GM12878 (cell line): ENCODE results near the gene TRPM8. TPM values are rescaled to one million over a fixed set of nuclear protein-coding genes. Genes with fewer than 3 reads are reported as not detected.
"Not testable (repeated sequence)": the region's sequence is repeated elsewhere in the genome, so short reads cannot be mapped to it uniquely, and the experiment has no call there.

Source experiments
- ATAC-seq: fragments of 200-7000 bp; cut with Tn5 transposase; 3 replicates; pipeline ENCODE4 v1.9.1; 2020; ENCODE audit warnings: mild to moderate bottlenecking, moderate library complexity
- BruUV-seq: library from RNA; stranded (reverse); fragments of 400-500 nt; replicated peaks from 2 replicates; lab custom pipeline; 2021; lab: Mats Ljungman, UMichigan
- CTCF ChIA-PET: fragments of 300-600 bp; sonication (Branson Sonifier 250); formaldehyde crosslinking; extraction: SDS; loops from one replicate; lab custom pipeline; 2021; ENCODE audit warnings: inconsistent platforms; lab: Yijun Ruan, JAX
- POLR2A ChIA-PET: fragments of 350-600 bp; formaldehyde crosslinking; extraction: SDS; loops from one replicate; lab custom pipeline; 2021; ENCODE audit warnings: inconsistent platforms; lab: Charles Lee
- RAD21 ChIA-PET: fragments of 300-600 bp; sonication (Branson Sonifier 250); formaldehyde crosslinking; loops from one replicate; lab custom pipeline; 2023; ENCODE audit warnings: antibody characterized with exemption; ENCODE audit not compliant: unreplicated experiment; lab: Charles Lee
- SMC1A ChIA-PET: fragments of 300-600 bp; sonication (Branson Sonifier 250); formaldehyde crosslinking; loops from one replicate; lab custom pipeline; 2023; ENCODE audit not compliant: unreplicated experiment, uncharacterized antibody; lab: Charles Lee
- DNase-seq: peaks from one replicate; pipeline ENCODE4 v3.0.0-alpha.2; 2011; ENCODE audit warnings: low read depth, low spot score
- FAIRE-seq: peaks from 3 replicates; lab custom pipeline; 2011; peaks lifted over from hg19 to GRCh38; lab: Jason Lieb, UNC
- H2AFZ ChIP-seq: 2 replicates; pipeline ENCODE4 v1.6.0; 2011; ENCODE audit warnings: low read depth, low read length, control low read depth; ENCODE audit not compliant: control insufficient read depth
- H3K27ac ChIP-seq: 2 replicates; pipeline ENCODE4 v1.5.1; 2011; ENCODE audit warnings: control low read depth; ENCODE audit not compliant: control insufficient read depth, insufficient read depth
- H3K27me3 ChIP-seq, 2 experiments: replicated peaks in 1 of 2; 2 replicates each; pipeline versions ENCODE4 v1.6.0 to v1.6.1; 2011; ENCODE audit warnings: low read length in 1 of 2; ENCODE audit not compliant: control insufficient read depth in 2 of 2, insufficient read depth in 2 of 2
- H3K36me3 ChIP-seq, 2 experiments: 2 replicates each; pipeline ENCODE4 v1.5.1; 2011; ENCODE audit warnings: low read length in 1 of 2; ENCODE audit not compliant: control insufficient read depth in 2 of 2, insufficient read depth in 2 of 2
- H3K4me1 ChIP-seq: 2 replicates; pipeline ENCODE4 v1.6.1; 2011; ENCODE audit warnings: mild to moderate bottlenecking, low read length, moderate library complexity, mixed read lengths; ENCODE audit not compliant: control insufficient read depth, insufficient read depth
- H3K4me2 ChIP-seq: 2 replicates; pipeline ENCODE4 v1.6.0; 2011; ENCODE audit warnings: control low read depth; ENCODE audit not compliant: control insufficient read depth, insufficient read depth
- H3K4me3 ChIP-seq: fragments of 200-600 bp; sonication (generic); 2 replicates; pipeline ENCODE4 v1.5.1; 2016
- H3K79me2 ChIP-seq: 2 replicates; pipeline ENCODE4 v1.6.0; 2011; ENCODE audit warnings: low read length; ENCODE audit not compliant: control insufficient read depth, insufficient read depth
- H3K9ac ChIP-seq: 2 replicates; pipeline ENCODE4 v1.8.0; 2011; ENCODE audit warnings: low read length, control low read depth, mixed read lengths; ENCODE audit not compliant: control insufficient read depth, insufficient read depth
- H3K9me3 ChIP-seq: replicated peaks from 3 replicates; pipeline ENCODE4 v1.5.1; 2011; ENCODE audit warnings: mild to moderate bottlenecking, low read length; ENCODE audit not compliant: control insufficient read depth, insufficient read depth
- H4K20me1 ChIP-seq: 2 replicates; pipeline ENCODE4 v1.6.0; 2011; ENCODE audit not compliant: control insufficient read depth, insufficient read depth
- CBFB ChIP-seq: IDR thresholded peaks from 2 replicates; pipeline ENCODE4 v1.6.1; 2016; ENCODE audit warnings: antibody characterized with exemption, low read depth
- CBX5 ChIP-seq: sonication (generic); IDR thresholded peaks from 2 replicates; pipeline ENCODE4 v1.6.1; 2016; ENCODE audit warnings: low read depth, moderate library complexity, mild to moderate bottlenecking, inconsistent platforms
- EP300 ChIP-seq, 2 experiments: fragments of 150-350 bp in 1 of 2; IDR thresholded peaks; 2 replicates each; pipeline ENCODE4 v1.6.1; 2011 to 2012; ENCODE audit warnings: low read depth in 2 of 2, low read length in 2 of 2, borderline replicate concordance in 1 of 2, improper control_type of control experiment in 1 of 2, inconsistent platforms in 1 of 2; ENCODE audit not compliant: control insufficient read depth in 1 of 2
- GABPA ChIP-seq: IDR thresholded peaks from 2 replicates; pipeline ENCODE4 v1.6.1; 2014; ENCODE audit warnings: antibody characterized with exemption, low read depth, mild to moderate bottlenecking, inconsistent platforms
- IKZF1 ChIP-seq: fragments of 450-650 bp; conservative IDR thresholded peaks from 2 replicates; pipeline ENCODE4 v1.6.1; 2017; ENCODE audit warnings: antibody characterized with exemption, mild to moderate bottlenecking
- KAT2A ChIP-seq: conservative IDR thresholded peaks from 2 replicates; pipeline ENCODE4 v1.6.1; 2011; ENCODE audit warnings: low read depth, low read length; ENCODE audit not compliant: control insufficient read depth
- KDM1A ChIP-seq: fragments of 200-600 bp; sonication (generic); IDR thresholded peaks from 2 replicates; pipeline ENCODE4 v1.6.1; 2016; ENCODE audit warnings: borderline replicate concordance
- MTA2 ChIP-seq: fragments of 450-650 bp; IDR thresholded peaks from 2 replicates; pipeline ENCODE4 v1.6.1; 2016; ENCODE audit warnings: low read depth, mild to moderate bottlenecking, moderate library complexity
- NR2C2 ChIP-seq: IDR thresholded peaks from 2 replicates; pipeline ENCODE4 v1.6.1; 2011; ENCODE audit warnings: borderline replicate concordance, low read depth; ENCODE audit not compliant: control insufficient read depth, insufficient read length
- RAD51 ChIP-seq: fragments of 450-650 bp; IDR thresholded peaks from 2 replicates; pipeline ENCODE4 v1.6.1; 2016; ENCODE audit warnings: moderate library complexity, mild to moderate bottlenecking, inconsistent platforms
- SMAD5 ChIP-seq: IDR thresholded peaks from 2 replicates; pipeline ENCODE4 v1.6.1; 2016; ENCODE audit warnings: antibody characterized with exemption, low read depth
- SP1 ChIP-seq: IDR thresholded peaks from one replicate; pipeline ENCODE4 v1.6.1; 2011; ENCODE audit warnings: low read depth, low read length
- SREBF1 ChIP-seq: IDR thresholded peaks from 2 replicates; pipeline ENCODE4 v1.6.1; 2012; ENCODE audit warnings: mild to moderate bottlenecking, low read length
- YBX1 ChIP-seq: fragments of 450-650 bp; IDR thresholded peaks from 2 replicates; pipeline ENCODE4 v1.6.1; 2016; ENCODE audit warnings: antibody characterized with exemption
- ZNF24 ChIP-seq: fragments of 450-650 bp; IDR thresholded peaks from 2 replicates; pipeline ENCODE4 v1.6.1; 2017; ENCODE audit warnings: antibody characterized with exemption, mild to moderate bottlenecking
- WGBS: methylation state at CpG from one replicate; pipeline ENCODE4 v1.1.6; 2016; ENCODE audit warnings: low lambda C conversion rate; ENCODE audit not compliant: insufficient replicate concordance, insufficient coverage; ENCODE audit errors: missing lambda C conversion rate; 5-methylcytosine and 5-hydroxymethylcytosine counted together
- in situ Hi-C: fragments of 300-500 bp; cut with MboI; formaldehyde crosslinking; loops from 9 replicates; pipeline ENCODE4 v1.14.3; 2018; ENCODE audit warnings: mixed read lengths
- intact Hi-C: fragments of 100-400 bp; cut with micrococcal nuclease; formaldehyde crosslinking; loops from one replicate; pipeline ENCODE4 v1.14.2; 2022; ENCODE audit not compliant: unreplicated experiment
- polyA plus RNA-seq, 11 experiments: library from polyadenylated mRNA; depleted of rRNA in 4 of 11; unstranded in 6 of 11; stranded (reverse) in 5 of 11; fragments of >200 nt; fragmentation: Nextera tagmentation in 4 of 11; fragmentation: Illumina TruSeq in 1 of 11; extraction: Ambion mirVana in 4 of 11; extraction: Trizol in 1 of 11; gene quantifications; 1 replicate in 1 of 11; 2 replicates in 10 of 11; pipeline versions ENCODE4 v1.2.1 to v1.2.3, GENCODE V29; 2011 to 2016; ENCODE audit warnings: inconsistent platforms in 2 of 11, missing spikeins in 2 of 11, low read depth in 1 of 11
- total RNA-seq, 4 experiments: library from RNA; depleted of rRNA in 3 of 4; stranded (reverse); fragments of >200 nt in 3 of 4; fragmentation: Illumina TruSeq in 1 of 4; extraction: Trizol in 1 of 4; gene quantifications; 2 replicates each; pipeline versions ENCODE4 v1.2.1 to v1.2.3, GENCODE V29; 2013 to 2021
- TF ChIP-seq, protein P1 (sequence below): fragments of 450-650 bp; IDR thresholded peaks from 2 replicates; pipeline ENCODE4 v1.6.1; 2016; ENCODE audit warnings: mild to moderate bottlenecking

The TRPM8 gene
- total and polyA plus RNA-seq, 10 of the 15 experiments (the other 5 are each of a cell fraction or from before 2014, with no cell fraction given), result 3.9 TPM; not detected in 9

DNA sequence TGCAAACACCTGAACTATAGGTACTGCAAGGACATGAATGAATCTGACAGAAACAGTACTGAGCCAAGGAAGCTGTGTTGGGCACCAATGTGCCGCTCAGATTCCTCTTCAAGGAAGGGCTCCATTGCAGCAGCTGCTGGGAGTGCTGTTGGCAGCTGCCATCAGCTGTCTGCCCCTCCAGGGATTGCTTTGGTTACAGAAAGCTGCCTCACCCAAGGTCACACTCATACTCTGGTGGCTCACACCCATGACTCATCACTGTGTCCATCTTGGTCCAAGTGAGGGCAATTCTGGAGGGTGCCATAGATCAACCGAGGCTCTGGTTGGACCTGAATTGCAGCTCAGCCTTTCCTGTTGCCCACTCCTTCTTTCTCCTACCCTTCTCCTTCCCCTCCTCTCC is 24.4 kb upstream of the TRPM8 start (continued):
- TF ChIP-seq ZNF24 (no peak), SMAD5 (no peak), GABPA (no peak), CBX5 (no peak), IKZF1 (no peak)

DNA sequence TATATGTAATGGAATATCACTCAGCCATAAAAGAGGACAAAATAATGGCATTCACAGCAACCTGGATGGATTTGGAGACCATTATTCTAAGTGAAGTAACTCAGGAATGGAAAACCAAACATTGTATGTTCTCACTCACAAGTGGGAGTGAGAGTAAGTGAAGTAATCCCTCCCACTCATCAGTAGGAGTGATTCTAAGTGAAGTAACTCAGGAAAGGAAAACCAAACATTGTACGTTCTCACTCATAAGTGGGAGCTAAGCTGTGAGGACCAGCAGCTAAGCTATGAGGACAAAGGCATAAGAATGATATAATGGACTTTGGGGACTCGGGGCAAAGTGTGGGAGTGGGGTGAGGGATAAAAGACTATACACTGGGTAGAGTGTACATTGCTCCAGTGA is 20.9 kb upstream of the TRPM8 start:
- H3K4me2 ChIP-seq, intact Hi-C loops, H3K27me3 ChIP-seq, RAD21 ChIA-PET, H3K9ac ChIP-seq, FAIRE-seq, SMC1A ChIA-PET, H3K9me3 ChIP-seq, H3K36me3 ChIP-seq, H3K4me1 ChIP-seq, H2AFZ ChIP-seq, POLR2A ChIA-PET, BruUV-seq, H4K20me1 ChIP-seq, H3K27ac ChIP-seq, H3K4me3 ChIP-seq, DNase-seq, in situ Hi-C loops, ATAC-seq, H3K79me2 ChIP-seq: not testable (repeated sequence)
- 0% methylated on average over 2 of the region's 2 CpGs for WGBS
- CTCF ChIA-PET, result interaction anchor here (1.0 kb wide), 1 partner anchor 19 kb away, joined by 3 read pairs; no protein-coding TSS in a partner anchor

DNA sequence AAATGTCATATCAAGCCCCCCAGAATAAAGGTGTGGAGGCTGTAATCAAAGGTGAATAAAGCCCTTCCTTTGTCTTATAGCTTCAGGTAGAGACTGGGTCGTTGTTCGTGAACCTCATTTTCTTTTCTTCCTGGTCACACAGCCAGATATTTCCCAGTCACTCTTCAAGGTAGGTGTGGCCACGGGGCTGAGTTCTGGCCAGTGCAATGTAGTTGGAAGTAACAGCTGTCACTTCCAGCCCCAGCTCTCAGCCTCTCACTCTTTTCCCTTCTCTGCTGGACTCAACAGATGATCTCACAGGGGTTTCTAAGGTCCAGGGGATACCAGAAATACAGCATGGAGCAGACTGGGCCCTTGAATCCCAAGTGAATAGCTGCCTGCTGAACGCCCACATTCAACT is 15.8 kb upstream of the TRPM8 start:
- FAIRE-seq (no peak), DNase-seq (no peak), ATAC-seq (no peak)
- BruUV-seq, result no TSS peak
- Histone ChIP-seq H3K9me3 (no peaks in the 10 kb centered on the region), H4K20me1 (no peaks in the 10 kb centered on the region), H3K9ac (no peak overlapping the region), H3K4me3 (no peak overlapping the region), H2AFZ (no peak overlapping the region), H3K79me2 (no peaks in the 10 kb centered on the region), H3K27ac (no peak overlapping the region), H3K27me3 (no peaks in the 10 kb centered on the region), H3K4me1 (no peaks in the 10 kb centered on the region), H3K4me2 (no peak overlapping the region), H3K36me3 (no peaks in the 10 kb centered on the region)
- in situ Hi-C loops (no loop called here), intact Hi-C loops (no loop called here)
- SMC1A ChIA-PET, result no interaction called here
- 5% methylated on average over 4 of the region's 4 CpGs for WGBS
- RAD21 ChIA-PET, result no interaction called here
- POLR2A ChIA-PET, result no interaction called here
- CTCF ChIA-PET, result no interaction called here
- no peak for TF ChIP-seq KDM1A
- TF ChIP-seq MTA2, result no peak
- TF ChIP-seq YBX1, result no peak
- TF ChIP-seq SP1, result no peak
- no peak for TF ChIP-seq NR2C2
- TF ChIP-seq RAD51, result no peak
- no peak for TF ChIP-seq KAT2A
- TF ChIP-seq EP300 (IDR thresholded peaks at IDR 0.05; ENCODE audit: borderline replicate concordance in 1 of 2, control insufficient read depth in 1 of 2, low read depth in 2 of 2, low read length in 2 of 2), result no peak
- TF ChIP-seq, protein P1, sequence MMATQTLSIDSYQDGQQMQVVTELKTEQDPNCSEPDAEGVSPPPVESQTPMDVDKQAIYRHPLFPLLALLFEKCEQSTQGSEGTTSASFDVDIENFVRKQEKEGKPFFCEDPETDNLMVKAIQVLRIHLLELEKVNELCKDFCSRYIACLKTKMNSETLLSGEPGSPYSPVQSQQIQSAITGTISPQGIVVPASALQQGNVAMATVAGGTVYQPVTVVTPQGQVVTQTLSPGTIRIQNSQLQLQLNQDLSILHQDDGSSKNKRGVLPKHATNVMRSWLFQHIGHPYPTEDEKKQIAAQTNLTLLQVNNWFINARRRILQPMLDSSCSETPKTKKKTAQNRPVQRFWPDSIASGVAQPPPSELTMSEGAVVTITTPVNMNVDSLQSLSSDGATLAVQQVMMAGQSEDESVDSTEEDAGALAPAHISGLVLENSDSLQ, result no peak
- TF ChIP-seq CBFB, result no peak
- no peak for TF ChIP-seq SREBF1
